Measurements from ENCODE around the gene MYOM1. TPM values are rescaled to one million over a fixed set of nuclear protein-coding genes. Genes with fewer than 3 reads are reported as not detected.

Gene MYOM1
- total and polyA plus RNA-seq, 2 experiments from 2014 or later, result 1.1 to 1.8 TPM

- Histone ChIP-seq H3K27me3 (no peaks in the 10 kb centered on the region), H3K4me3 (no peak overlapping the region), H3K4me2 (no peak overlapping the region), H3K27ac (no peak overlapping the region), H3K9me3 (ENCODE audit: low read depth) (no peaks in the 10 kb centered on the region), H3K36me3 (replicated peaks; ENCODE audit: insufficient read depth, low read depth) (no peaks in the 10 kb centered on the region), H4K20me1 (ENCODE audit: insufficient read depth, poor library complexity, severe bottlenecking) (no peaks in the 10 kb centered on the region), H2AFZ (no peak overlapping the region), H3K9me2 (replicated peaks; ENCODE audit: insufficient read depth) (no peaks in the 10 kb centered on the region), H3K4me1 (ENCODE audit: insufficient read depth) (no peaks in the 10 kb centered on the region), H3K79me2 (no peaks in the 10 kb centered on the region)
- no peak for DNase-seq (ENCODE audit: low spot score)
- TF ChIP-seq CTCF (IDR thresholded peaks at IDR 0.05; ENCODE audit: poor library complexity) (no peak), EZH2 (IDR thresholded peaks at IDR 0.05; ENCODE audit: borderline replicate concordance) (no peak), EZH2phosphoT487 (IDR thresholded peaks at IDR 0.05; ENCODE audit: low read depth, severe bottlenecking, unreplicated experiment) (no peak)
- 68% methylated on average over 2 of the region's 2 CpGs for WGBS (ENCODE audit: low lambda C conversion rate, missing lambda C conversion rate)
Observed at GRCh38 chr18:3175195-3175758, 44.5 kb downstream of the MYOM1 start.

GRCh38 chr18:3172097-3172496 lies 47.7 kb downstream of the MYOM1 start:
- no peak for DNase-seq (ENCODE audit: low spot score)
- Histone ChIP-seq H3K4me1 (ENCODE audit: insufficient read depth) (no peaks in the 10 kb centered on the region), H3K27me3 (no peaks in the 10 kb centered on the region), H4K20me1 (ENCODE audit: insufficient read depth, poor library complexity, severe bottlenecking) (no peaks in the 10 kb centered on the region), H3K4me3 (no peak overlapping the region), H3K4me2 (no peak overlapping the region), H3K79me2 (no peaks in the 10 kb centered on the region), H2AFZ (no peak overlapping the region), H3K9me3 (ENCODE audit: low read depth) (no peaks in the 10 kb centered on the region), H3K9me2 (replicated peaks; ENCODE audit: insufficient read depth) (no peaks in the 10 kb centered on the region), H3K27ac (no peak overlapping the region), H3K36me3 (replicated peaks; ENCODE audit: insufficient read depth, low read depth) (no peaks in the 10 kb centered on the region)
- 67% methylated on average over 3 of the region's 3 CpGs for whole genome bisulfite sequencing (ENCODE audit: low lambda C conversion rate, missing lambda C conversion rate)
- TF ChIP-seq EZH2 (IDR thresholded peaks at IDR 0.05; ENCODE audit: borderline replicate concordance) (no peak), CTCF (IDR thresholded peaks at IDR 0.05; ENCODE audit: poor library complexity) (no peak), EZH2phosphoT487 (IDR thresholded peaks at IDR 0.05; ENCODE audit: low read depth, severe bottlenecking, unreplicated experiment) (no peak)

GRCh38 chr18:3171631-3172030 lies 48.1 kb downstream of the MYOM1 start:
- WGBS (ENCODE audit: low lambda C conversion rate, missing lambda C conversion rate), result 54% methylated on average over 4 of the region's 4 CpGs
- H3K27ac ChIP-seq, result no peak overlapping the region
- no peak for DNase-seq (ENCODE audit: low spot score)

More at GRCh38 chr18:3171631-3172030, 48.1 kb downstream of the MYOM1 start:
- no peak overlapping the region for H2AFZ ChIP-seq
- H3K4me2 ChIP-seq, result no peak overlapping the region
- TF ChIP-seq EZH2phosphoT487 (IDR thresholded peaks at IDR 0.05; ENCODE audit: low read depth, severe bottlenecking, unreplicated experiment) (no peak), CTCF (IDR thresholded peaks at IDR 0.05; ENCODE audit: poor library complexity) (no peak), EZH2 (IDR thresholded peaks at IDR 0.05; ENCODE audit: borderline replicate concordance) (no peak)
- H3K9me2 ChIP-seq (replicated peaks; ENCODE audit: insufficient read depth), result no peaks in the 10 kb centered on the region
- H3K9me3 ChIP-seq (ENCODE audit: low read depth), result no peaks in the 10 kb centered on the region
- no peaks in the 10 kb centered on the region for H3K79me2 ChIP-seq
- no peak overlapping the region for H3K4me3 ChIP-seq
- H3K27me3 ChIP-seq, result no peaks in the 10 kb centered on the region
- no peaks in the 10 kb centered on the region for H3K4me1 ChIP-seq (ENCODE audit: insufficient read depth)
- H4K20me1 ChIP-seq (ENCODE audit: insufficient read depth, poor library complexity, severe bottlenecking), result no peaks in the 10 kb centered on the region
- no peaks in the 10 kb centered on the region for H3K36me3 ChIP-seq (replicated peaks; ENCODE audit: insufficient read depth, low read depth)

Measured in hepatocyte (in vitro differentiated cells).